ENCODE results near the gene MRPL42. TPM values are rescaled to one million over a fixed set of nuclear protein-coding genes. Genes with fewer than 3 reads are reported as not detected.

The MRPL42 gene
- total RNA-seq, 2 experiments from 2014 or later, result 39.0 to 39.3 TPM

GRCh38 chr12:93526786-93527428, 59.6 kb downstream of the MRPL42 start:
- no peaks in the 10 kb centered on the region for H3K9me3 Mint-ChIP-seq
- Histone ChIP-seq H3K36me3 (ENCODE audit: insufficient read depth, low read length) (no peaks in the 10 kb centered on the region), H3K4me1 (ENCODE audit: insufficient read depth, low read length) (no peaks in the 10 kb centered on the region), H3K27ac (ENCODE audit: low read depth in 1 of 2, low read length in 2 of 2) (no peak overlapping the region), H3K27me3 (ENCODE audit: control insufficient read depth in 1 of 2, insufficient read depth in 2 of 2, low read length in 2 of 2) (no peaks in the 10 kb centered on the region), H3K9me3 (ENCODE audit: control insufficient read depth in 1 of 2, insufficient read depth in 1 of 2, low read length in 2 of 2) (no peaks in the 10 kb centered on the region), H3K4me3 (ENCODE audit: low read length) (no peak overlapping the region)
- no peaks in the 10 kb centered on the region for H3K36me3 Mint-ChIP-seq (ENCODE audit: low read depth)
- no peak overlapping the region for H3K4me3 Mint-ChIP-seq
- ChIA-PET POLR2A (interaction anchor here (0.6 kb wide), 1 partner anchor 24 kb away, joined by 5 read pairs; no protein-coding TSS in a partner anchor), CTCF (interaction anchor here (1.2 kb wide), 2 partner anchors 9 to 11 kb away, joined by 3 read pairs; no protein-coding TSS in a partner anchor)
- H3K27me3 Mint-ChIP-seq, result peaks cover 24% of the 10 kb centered on the region
- H3K27ac Mint-ChIP-seq, result no peak overlapping the region
- H3K4me1 Mint-ChIP-seq (ENCODE audit: low read depth), result no peaks in the 10 kb centered on the region
- intact Hi-C loops (cut with DNase I, micrococcal nuclease), result no loop called here
- DNase-seq, result no peak
- ATAC-seq (ENCODE audit: poor library complexity), result no peak
- TF ChIP-seq CTCF (IDR thresholded peaks at IDR 0.05), result no peak

GRCh38 chr12:93530358-93530757, 63.0 kb downstream of the MRPL42 start:
- no peak overlapping the region for H3K4me3 Mint-ChIP-seq
- TF ChIP-seq CTCF (IDR thresholded peaks at IDR 0.05), result no peak
- H3K9me3 ChIP-seq (ENCODE audit: control insufficient read depth in 1 of 2, insufficient read depth in 1 of 2, low read length in 2 of 2), result no peaks in the 10 kb centered on the region
- DNase-seq (no peak), ATAC-seq (ENCODE audit: poor library complexity) (no peak)
- POLR2A ChIA-PET, result no interaction called here
- no peak overlapping the region for H3K4me3 ChIP-seq (ENCODE audit: low read length)
- H3K36me3 ChIP-seq (ENCODE audit: insufficient read depth, low read length), result no peaks in the 10 kb centered on the region
- no peaks in the 10 kb centered on the region for H3K9me3 Mint-ChIP-seq
- no peaks in the 10 kb centered on the region for H3K27me3 ChIP-seq (ENCODE audit: control insufficient read depth in 1 of 2, insufficient read depth in 2 of 2, low read length in 2 of 2)
- intact Hi-C loops (cut with DNase I, micrococcal nuclease), result no loop called here
- no peak overlapping the region for H3K27ac ChIP-seq (ENCODE audit: low read depth in 1 of 2, low read length in 2 of 2)
- H3K4me1 Mint-ChIP-seq (ENCODE audit: low read depth), result no peaks in the 10 kb centered on the region
- no peaks in the 10 kb centered on the region for H3K4me1 ChIP-seq (ENCODE audit: insufficient read depth, low read length)
- no peaks in the 10 kb centered on the region for H3K36me3 Mint-ChIP-seq (ENCODE audit: low read depth)
- H3K27ac Mint-ChIP-seq, result no peak overlapping the region
- CTCF ChIA-PET, result no interaction called here
- peaks cover 17% of the 10 kb centered on the region for H3K27me3 Mint-ChIP-seq

- TF ChIP-seq CTCF (IDR thresholded peaks at IDR 0.05), result no peak
- no peak overlapping the region for H3K27ac Mint-ChIP-seq
- ATAC-seq (ENCODE audit: poor library complexity), result no peak
- ChIA-PET CTCF (no interaction called here), POLR2A (no interaction called here)
- no peaks in the 10 kb centered on the region for H3K36me3 Mint-ChIP-seq (ENCODE audit: low read depth)
- H3K27me3 Mint-ChIP-seq, result no peaks in the 10 kb centered on the region
- H3K27me3 ChIP-seq (ENCODE audit: control insufficient read depth in 1 of 2, insufficient read depth in 2 of 2, low read length in 2 of 2), result no peaks in the 10 kb centered on the region
- H3K4me3 Mint-ChIP-seq, result no peak overlapping the region
- peaks cover 6% of the 10 kb centered on the region for H3K4me1 ChIP-seq (ENCODE audit: insufficient read depth, low read length)
- no peak overlapping the region for H3K27ac ChIP-seq (ENCODE audit: low read depth in 1 of 2, low read length in 2 of 2)
- no peaks in the 10 kb centered on the region for H3K4me1 Mint-ChIP-seq (ENCODE audit: low read depth)
- intact Hi-C loops (cut with DNase I, micrococcal nuclease), result no loop called here
- no peak for DNase-seq
- no peaks in the 10 kb centered on the region for H3K9me3 ChIP-seq (ENCODE audit: control insufficient read depth in 1 of 2, insufficient read depth in 1 of 2, low read length in 2 of 2)
- no peak overlapping the region for H3K4me3 ChIP-seq (ENCODE audit: low read length)
- no peaks in the 10 kb centered on the region for H3K36me3 ChIP-seq (ENCODE audit: insufficient read depth, low read length)
- no peaks in the 10 kb centered on the region for H3K9me3 Mint-ChIP-seq
Measured at GRCh38 chr12:93533310-93533709, 66.0 kb downstream of the MRPL42 start.

Data from CD4-positive, alpha-beta T cell (primary cell).